Measurements from ENCODE around the gene SPRY1. TPM values are rescaled to one million over a fixed set of nuclear protein-coding genes. Genes with fewer than 3 reads are reported as not detected.
A peak's percentile ranks its signal among the peaks of the same experiment; 100 is the strongest.

The SPRY1 gene
- total RNA-seq, 2 experiments from 2014 or later = 0.13 to 0.79 TPM

GRCh38 chr4:123438031-123438430 is 41.4 kb downstream of the SPRY1 start:
- Histone ChIP-seq H3K4me3 (ENCODE audit: low read depth, low read length, poor library complexity, severe bottlenecking) (no peak overlapping the region), H3K36me3 (ENCODE audit: insufficient read depth, low read length) (no peaks in the 10 kb centered on the region; the same call in 1 of the 2 replicates), H3K9me3 (ENCODE audit: low read length) (peaks cover 5% of the 10 kb centered on the region; the same call in 1 of the 2 replicates), H4K20me1 (ENCODE audit: insufficient read depth, low read length) (no peaks in the 10 kb centered on the region), H3K4me1 (ENCODE audit: insufficient read depth, low read length, poor library complexity, severe bottlenecking) (peaks cover 17% of the 10 kb centered on the region), H2AFZ (ENCODE audit: low read length) (peak overlapping the region; percentile 25), H3K27ac (ENCODE audit: low read depth, low read length, poor library complexity, severe bottlenecking) (no peak overlapping the region), H3K79me2 (ENCODE audit: insufficient read depth, low read depth, low read length) (no peaks in the 10 kb centered on the region), H3K4me2 (ENCODE audit: low read length) (no peak overlapping the region), H3K9me2 (ENCODE audit: insufficient read depth, low read length) (no peaks in the 10 kb centered on the region)
- ChIA-PET POLR2A (interaction anchor here (0.7 to 2.0 kb wide), 3 partner anchors 10 to 12 kb away, joined by 3 to 6 read pairs (median 5); no protein-coding TSS in a partner anchor), CTCF (ENCODE audit: unreplicated experiment) (interaction anchor here (1.0 kb wide), 1 partner anchor 70 kb away, joined by 3 read pairs; no protein-coding TSS in a partner anchor)
- no TSS peak for BruUV-seq (replicated peaks)
- intact Hi-C loops (cut with micrococcal nuclease; ENCODE audit: unreplicated experiment) = no loop called here
- DNase-seq (ENCODE audit: low spot score) = no peak
- no peak for TF ChIP-seq CTCF (conservative IDR thresholded peaks at IDR 0.05; ENCODE audit: low read length)
- TF ChIP-seq EZH2phosphoT487 (IDR thresholded peaks at IDR 0.05; ENCODE audit: borderline replicate concordance, low read depth, low read length) = no peak

GRCh38 chr4:123443401-123444289 is 47.0 kb downstream of the SPRY1 start:
- Histone ChIP-seq H3K9me3 (ENCODE audit: low read length) (peaks cover 5% of the 10 kb centered on the region; the same call in 1 of the 2 replicates), H3K4me1 (ENCODE audit: insufficient read depth, low read length, poor library complexity, severe bottlenecking) (peaks cover 71% of the 10 kb centered on the region), H3K27ac (ENCODE audit: low read depth, low read length, poor library complexity, severe bottlenecking) (peak overlapping the region; percentile 97), H3K4me2 (ENCODE audit: low read length) (peak overlapping the region; percentile 96), H4K20me1 (ENCODE audit: insufficient read depth, low read length) (no peaks in the 10 kb centered on the region), H2AFZ (ENCODE audit: low read length) (peak overlapping the region; percentile 88; the same call in 1 of the 2 replicates), H3K79me2 (ENCODE audit: insufficient read depth, low read depth, low read length) (no peaks in the 10 kb centered on the region), H3K9me2 (ENCODE audit: insufficient read depth, low read length) (no peaks in the 10 kb centered on the region), H3K36me3 (ENCODE audit: insufficient read depth, low read length) (no peaks in the 10 kb centered on the region), H3K4me3 (ENCODE audit: low read depth, low read length, poor library complexity, severe bottlenecking) (peak overlapping the region; percentile 61)
- ChIA-PET POLR2A (interaction anchor here (0.7 to 2.0 kb wide), 13 partner anchors 9 to 85 kb away, joined by 3 to 9 read pairs (median 4); no protein-coding TSS in a partner anchor), CTCF (ENCODE audit: unreplicated experiment) (interaction anchor here (1.2 kb wide), 1 partner anchor 25 kb away, joined by 4 read pairs; no protein-coding TSS in a partner anchor)
- TF ChIP-seq CTCF (conservative IDR thresholded peaks at IDR 0.05; ENCODE audit: low read length) = no peak
- TF ChIP-seq EZH2phosphoT487 (IDR thresholded peaks at IDR 0.05; ENCODE audit: borderline replicate concordance, low read depth, low read length) = no peak
- BruUV-seq (replicated peaks) = TSS peak; percentile 93
- peak; percentile 71 for DNase-seq (ENCODE audit: low spot score)
- intact Hi-C loops (cut with micrococcal nuclease; ENCODE audit: unreplicated experiment) = loop anchor here (1.0 to 10.0 kb wide), 4 partner anchors 45 to 519 kb away; partner anchors contain the start of gene NUDT6

Measured in OCI-LY7 (cell line).